ENCODE data around the gene EVPLL. TPM values are rescaled to one million over a fixed set of nuclear protein-coding genes. Genes with fewer than 3 reads are reported as not detected.
A peak's percentile ranks its signal among the peaks of the same experiment; 100 is the strongest.
"Not testable (repeated sequence)": the region's sequence is repeated elsewhere in the genome, so short reads cannot be mapped to it uniquely, and the experiment has no call there.

The EVPLL gene
- polyA plus RNA-seq, 3 donors: not detected

DNA sequence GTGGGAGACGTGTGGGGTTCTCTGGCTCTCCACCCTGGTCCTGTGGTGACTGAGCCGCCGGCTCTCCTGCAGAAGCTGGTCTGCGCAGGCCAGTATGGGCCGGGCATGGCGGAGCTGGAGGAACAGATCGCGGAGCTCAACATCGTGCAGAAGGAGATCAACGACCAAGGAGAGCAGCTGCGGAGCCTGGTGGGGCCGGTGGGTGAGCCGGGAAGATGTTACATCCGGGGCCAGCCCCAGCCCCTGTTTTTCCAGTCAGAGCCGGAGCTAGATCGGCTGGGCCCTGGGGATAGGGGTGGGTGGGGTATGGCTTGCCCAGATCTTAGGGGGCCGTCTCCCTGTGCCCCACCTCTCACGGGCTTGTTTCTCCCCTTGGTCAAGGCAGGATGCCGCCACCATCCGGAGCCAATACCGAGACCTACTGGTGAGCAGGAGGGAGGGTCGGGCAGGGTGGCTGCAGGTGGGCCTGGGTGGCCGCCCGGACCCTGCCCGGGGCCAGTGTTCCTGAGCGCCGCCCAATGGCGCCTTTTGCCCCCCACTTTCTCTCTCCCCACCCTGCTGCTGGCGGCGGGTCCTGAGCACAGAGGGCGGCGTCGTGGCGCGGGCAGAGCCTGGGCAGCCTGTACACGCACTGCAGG lies 5.0 kb downstream of the EVPLL start:
- Histone ChIP-seq H2AFZ (ENCODE audit: insufficient read depth, low read depth, low read length, poor library complexity, severe bottlenecking) (no peak overlapping the region), H3K27ac (ENCODE audit: low read depth in 1 of 2, low read length in 2 of 2) (no peak overlapping the region), H3K79me2 (ENCODE audit: insufficient read depth, low read length) (no peaks in the 10 kb centered on the region), H3K4me2 (replicated peaks; ENCODE audit: extremely low read depth, low read length, poor library complexity, severe bottlenecking) (no peak overlapping the region), H3K36me3 (replicated peaks in 1 of 2; ENCODE audit: control insufficient read depth in 1 of 2, insufficient read depth in 2 of 2, low read length in 2 of 2) (no peaks in the 10 kb centered on the region), H3K9ac (ENCODE audit: insufficient read depth, low read length, poor library complexity, severe bottlenecking) (no peak overlapping the region), H3K4me1 (ENCODE audit: control insufficient read depth in 1 of 2, insufficient read depth in 2 of 2, low read length in 2 of 2) (peaks cover 10 to 14% of the 10 kb centered on the region in 2 donors), H3K27me3 (ENCODE audit: control insufficient read depth in 2 of 2, insufficient read depth in 2 of 2, low read length in 2 of 2) (peaks cover 0 to 31% of the 10 kb centered on the region in 2 donors), H3K4me3 (replicated peaks in 1 of 3; ENCODE audit: low read depth in 2 of 3, low read length in 3 of 3) (no peak overlapping the region), H3K9me3 (replicated peaks in 1 of 2; ENCODE audit: control insufficient read depth in 1 of 2, insufficient read depth in 1 of 2, low read length in 2 of 2) (no peaks in the 10 kb centered on the region), H4K20me1 (ENCODE audit: insufficient read depth, low read length) (no peaks in the 10 kb centered on the region)
- intact Hi-C loops (cut with micrococcal nuclease): no loop called here
- DNase-seq: no peak
- Mint-ChIP-seq H3K4me3 (peak overlapping the region in 1 of 2 donors; percentile 81), H3K36me3 (peaks cover 0 to 4% of the 10 kb centered on the region in 2 donors), H3K9me3 (peaks cover 0 to 5% (median 0%) of the 10 kb centered on the region in 7 donors), H3K27me3 (ENCODE audit: low read depth in 3 of 3) (peaks cover 41 to 54% (median 48%) of the 10 kb centered on the region in 3 donors), H3K27ac (no peak overlapping the region), H3K4me1 (peaks cover 2% of the 10 kb centered on the region)
- 63% methylated on average over 23 of the region's 36 CpGs for WGBS (ENCODE audit: insufficient coverage)
- TF ChIP-seq CTCF (IDR thresholded peaks at IDR 0.05): no peak

DNA sequence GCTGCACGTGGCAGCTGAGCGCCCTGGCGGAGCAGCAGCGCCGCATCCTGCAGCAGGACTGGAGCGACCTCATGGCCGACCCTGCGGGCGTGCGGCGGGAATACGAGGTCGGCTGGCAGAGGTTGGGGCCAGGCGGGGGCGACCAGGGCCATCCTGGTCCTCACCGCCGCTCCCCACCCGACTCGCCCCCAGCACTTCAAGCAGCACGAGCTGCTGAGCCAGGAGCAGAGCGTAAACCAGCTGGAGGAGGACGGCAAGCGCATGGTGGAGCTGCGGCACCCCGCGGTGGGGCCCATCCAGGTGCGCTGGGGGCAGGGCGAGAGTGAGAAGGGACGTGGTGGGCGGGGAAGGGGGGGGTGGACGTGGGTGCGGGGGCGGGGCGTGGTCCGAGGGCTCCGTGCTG lies 5.5 kb downstream of the EVPLL start:
- H3K4me1 ChIP-seq (ENCODE audit: control insufficient read depth in 1 of 2, insufficient read depth in 2 of 2, low read length in 2 of 2); H3K9me3 Mint-ChIP-seq; H3K27ac Mint-ChIP-seq; H2AFZ ChIP-seq (ENCODE audit: insufficient read depth, low read depth, low read length, poor library complexity, severe bottlenecking); intact Hi-C loops (cut with micrococcal nuclease); H3K4me3 ChIP-seq (replicated peaks in 1 of 3; ENCODE audit: low read depth in 2 of 3, low read length in 3 of 3); H3K4me1 Mint-ChIP-seq; H3K79me2 ChIP-seq (ENCODE audit: insufficient read depth, low read length); H3K36me3 Mint-ChIP-seq; DNase-seq; H3K9ac ChIP-seq (ENCODE audit: insufficient read depth, low read length, poor library complexity, severe bottlenecking); H3K9me3 ChIP-seq (replicated peaks in 1 of 2; ENCODE audit: control insufficient read depth in 1 of 2, insufficient read depth in 1 of 2, low read length in 2 of 2); H4K20me1 ChIP-seq (ENCODE audit: insufficient read depth, low read length); H3K36me3 ChIP-seq (replicated peaks in 1 of 2; ENCODE audit: control insufficient read depth in 1 of 2, insufficient read depth in 2 of 2, low read length in 2 of 2); H3K4me2 ChIP-seq (replicated peaks; ENCODE audit: extremely low read depth, low read length, poor library complexity, severe bottlenecking); H3K27ac ChIP-seq (ENCODE audit: low read depth in 1 of 2, low read length in 2 of 2): not testable (repeated sequence)
- Mint-ChIP-seq H3K4me3 (peak overlapping the region in 1 of 2 donors; percentile 53), H3K27me3 (ENCODE audit: low read depth in 3 of 3) (peaks cover 43 to 57% (median 48%) of the 10 kb centered on the region in 3 donors)
- WGBS (ENCODE audit: insufficient coverage): 13% methylated on average over 22 of the region's 36 CpGs
- peaks cover 0 to 31% of the 10 kb centered on the region in 2 donors for H3K27me3 ChIP-seq (ENCODE audit: control insufficient read depth in 2 of 2, insufficient read depth in 2 of 2, low read length in 2 of 2)

DNA sequence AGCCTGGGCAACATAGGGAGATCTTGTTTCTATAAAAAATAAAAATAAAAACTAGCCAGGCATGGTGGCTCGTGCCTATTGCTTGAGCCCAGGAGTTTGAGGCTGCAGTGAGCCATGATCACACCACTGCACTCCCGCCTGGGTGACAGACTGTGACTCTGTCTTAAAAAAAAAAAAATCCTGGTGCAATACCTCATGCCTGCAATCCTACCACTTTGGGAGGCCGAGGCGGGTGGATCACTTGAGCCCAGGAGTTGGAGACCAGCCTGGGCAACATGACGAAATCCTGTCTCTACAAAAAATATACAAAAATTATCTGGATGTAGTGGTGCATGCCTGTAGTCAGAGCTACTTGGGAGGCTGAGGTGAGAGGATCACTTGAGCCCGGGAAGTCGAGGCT lies 6.7 kb downstream of the EVPLL start:
- Histone ChIP-seq H3K4me1 (ENCODE audit: control insufficient read depth in 1 of 2, insufficient read depth in 2 of 2, low read length in 2 of 2) (peaks cover 10 to 12% of the 10 kb centered on the region in 2 donors), H3K27me3 (ENCODE audit: control insufficient read depth in 2 of 2, insufficient read depth in 2 of 2, low read length in 2 of 2) (peaks cover 0 to 31% of the 10 kb centered on the region in 2 donors)
- H3K9ac ChIP-seq (ENCODE audit: insufficient read depth, low read length, poor library complexity, severe bottlenecking); H3K9me3 Mint-ChIP-seq; H3K4me2 ChIP-seq (replicated peaks; ENCODE audit: extremely low read depth, low read length, poor library complexity, severe bottlenecking); H3K79me2 ChIP-seq (ENCODE audit: insufficient read depth, low read length); H4K20me1 ChIP-seq (ENCODE audit: insufficient read depth, low read length); H3K4me1 Mint-ChIP-seq; DNase-seq; H3K27ac ChIP-seq (ENCODE audit: low read depth in 1 of 2, low read length in 2 of 2); H3K36me3 Mint-ChIP-seq; H3K36me3 ChIP-seq (replicated peaks in 1 of 2; ENCODE audit: control insufficient read depth in 1 of 2, insufficient read depth in 2 of 2, low read length in 2 of 2); intact Hi-C loops (cut with micrococcal nuclease); H3K4me3 ChIP-seq (replicated peaks in 1 of 3; ENCODE audit: low read depth in 2 of 3, low read length in 3 of 3); H3K9me3 ChIP-seq (replicated peaks in 1 of 2; ENCODE audit: control insufficient read depth in 1 of 2, insufficient read depth in 1 of 2, low read length in 2 of 2); H2AFZ ChIP-seq (ENCODE audit: insufficient read depth, low read depth, low read length, poor library complexity, severe bottlenecking): not testable (repeated sequence)
- Mint-ChIP-seq H3K27me3 (ENCODE audit: low read depth in 3 of 3) (peaks cover 43 to 55% (median 48%) of the 10 kb centered on the region in 3 donors), H3K4me3 (peak overlapping the region in 1 of 2 donors; percentile 61), H3K27ac (peak overlapping the region in 1 of 7 donors; percentile 51)
- 80% methylated on average over 2 of the region's 7 CpGs for WGBS (ENCODE audit: insufficient coverage)

DNA sequence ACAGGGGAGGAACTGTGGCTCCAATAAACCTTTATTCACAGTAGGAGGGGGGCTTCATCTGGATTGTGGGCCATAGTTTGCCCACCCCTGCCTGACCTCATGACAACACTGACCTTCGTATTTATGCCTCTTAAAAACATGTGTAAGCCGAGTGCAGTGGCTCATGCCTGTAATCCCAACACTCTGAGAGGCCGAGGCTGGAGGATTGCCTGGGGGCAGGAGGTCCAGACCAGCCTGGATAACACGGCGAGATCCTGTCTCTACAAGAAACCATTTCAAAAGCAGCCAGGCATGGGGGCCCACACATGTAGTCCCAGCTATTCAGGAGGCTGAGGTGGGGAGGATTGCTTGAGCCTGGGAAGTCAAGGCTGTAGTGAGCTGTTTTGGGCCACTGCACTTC lies 10.0 kb downstream of the EVPLL start:
- H3K36me3 Mint-ChIP-seq; H3K27ac ChIP-seq (ENCODE audit: low read depth in 1 of 2, low read length in 2 of 2); H3K36me3 ChIP-seq (replicated peaks in 1 of 2; ENCODE audit: control insufficient read depth in 1 of 2, insufficient read depth in 2 of 2, low read length in 2 of 2); H3K9me3 ChIP-seq (replicated peaks in 1 of 2; ENCODE audit: control insufficient read depth in 1 of 2, insufficient read depth in 1 of 2, low read length in 2 of 2); H3K4me1 Mint-ChIP-seq; H3K4me1 ChIP-seq (ENCODE audit: control insufficient read depth in 1 of 2, insufficient read depth in 2 of 2, low read length in 2 of 2); intact Hi-C loops (cut with micrococcal nuclease); DNase-seq; H3K27ac Mint-ChIP-seq; H3K4me3 ChIP-seq (replicated peaks in 1 of 3; ENCODE audit: low read depth in 2 of 3, low read length in 3 of 3); H3K79me2 ChIP-seq (ENCODE audit: insufficient read depth, low read length); H3K9me3 Mint-ChIP-seq; H3K4me3 Mint-ChIP-seq; H3K9ac ChIP-seq (ENCODE audit: insufficient read depth, low read length, poor library complexity, severe bottlenecking); H2AFZ ChIP-seq (ENCODE audit: insufficient read depth, low read depth, low read length, poor library complexity, severe bottlenecking); H4K20me1 ChIP-seq (ENCODE audit: insufficient read depth, low read length); H3K4me2 ChIP-seq (replicated peaks; ENCODE audit: extremely low read depth, low read length, poor library complexity, severe bottlenecking): not testable (repeated sequence)
- WGBS (ENCODE audit: insufficient coverage): 100% methylated on average over 3 of the region's 5 CpGs
- H3K27me3 Mint-ChIP-seq (ENCODE audit: low read depth in 3 of 3): peaks cover 23 to 35% (median 23%) of the 10 kb centered on the region in 3 donors
- peaks cover 0 to 14% of the 10 kb centered on the region in 2 donors for H3K27me3 ChIP-seq (ENCODE audit: control insufficient read depth in 2 of 2, insufficient read depth in 2 of 2, low read length in 2 of 2)

Data from CD14-positive monocyte (primary cell).